ENCODE measurements around the gene ATN1.

GRCh38 chr12:6964605-6965025, 36.9 kb downstream of the ATN1 start:
- TF ChIP-seq CTCF (IDR thresholded peaks at IDR 0.05) (no peak), POLR2A (IDR thresholded peaks at IDR 0.05) (no peak), POLR2AphosphoS5 (IDR thresholded peaks at IDR 0.05) (no peak)

All from prostate gland (tissue), 2 donors.